GM12891 (cell line): Measurements from ENCODE around the gene DENND1A.

Experiments
- DNase-seq: peaks from one replicate; pipeline ENCODE4 v3.0.0; 2011; ENCODE audit warnings: low spot score; ENCODE audit not compliant: insufficient read length
- FAIRE-seq: peaks from 2 replicates; lab custom pipeline; 2011; peaks lifted over from hg19 to GRCh38; lab: Jason Lieb, UNC
- PAX5 ChIP-seq: IDR thresholded peaks from 2 replicates; pipeline ENCODE4 v1.6.1; 2011; ENCODE audit warnings: low read length, moderate library complexity, mild to moderate bottlenecking; ENCODE audit not compliant: insufficient read depth, severe bottlenecking
- POLR2A ChIP-seq: IDR thresholded peaks from 2 replicates; pipeline ENCODE4 v1.6.1; 2011; ENCODE audit warnings: low read depth, low read length, control low read depth
- POLR2AphosphoS5 ChIP-seq: IDR thresholded peaks from 2 replicates; pipeline ENCODE4 v1.6.1; 2011; ENCODE audit warnings: low read depth, low read length, control low read depth
- POU2F2 ChIP-seq: IDR thresholded peaks from 2 replicates; pipeline ENCODE4 v1.6.1; 2011; ENCODE audit warnings: low read depth, mild to moderate bottlenecking, control low read depth, low read length, moderate library complexity
- SPI1 ChIP-seq: IDR thresholded peaks from 2 replicates; pipeline ENCODE4 v1.6.1; 2011; ENCODE audit warnings: low read depth, low read length, control low read depth
- TAF1 ChIP-seq: IDR thresholded peaks from 2 replicates; pipeline ENCODE4 v1.6.1; 2011; ENCODE audit warnings: low read depth, low read length, control low read depth

DENND1A gene

DNA sequence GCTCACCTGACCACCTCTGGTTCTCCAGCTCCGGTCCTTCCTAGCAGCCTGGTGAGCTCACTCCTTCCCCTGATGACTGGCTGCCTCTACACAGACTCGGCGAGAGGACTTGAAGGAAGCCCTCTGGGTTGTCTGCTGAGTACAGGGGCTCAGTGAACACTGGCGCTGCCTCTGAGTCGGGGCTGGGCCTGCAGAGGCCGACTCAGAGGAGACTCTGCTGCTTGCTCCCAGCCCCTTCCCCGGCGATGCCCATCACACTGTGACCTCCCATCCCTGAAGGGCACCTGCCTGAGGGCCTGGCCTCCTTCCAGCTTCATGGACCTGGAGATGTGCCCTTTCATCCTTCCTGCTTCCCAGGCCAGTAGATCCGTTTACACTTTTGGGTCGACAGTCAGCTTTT lies 551.9 kb downstream of the DENND1A start:
- no peak for FAIRE-seq
- no peak for DNase-seq
- no peak for TF ChIP-seq SPI1
- no peak for TF ChIP-seq PAX5
- TF ChIP-seq POLR2AphosphoS5, result no peak

DNA sequence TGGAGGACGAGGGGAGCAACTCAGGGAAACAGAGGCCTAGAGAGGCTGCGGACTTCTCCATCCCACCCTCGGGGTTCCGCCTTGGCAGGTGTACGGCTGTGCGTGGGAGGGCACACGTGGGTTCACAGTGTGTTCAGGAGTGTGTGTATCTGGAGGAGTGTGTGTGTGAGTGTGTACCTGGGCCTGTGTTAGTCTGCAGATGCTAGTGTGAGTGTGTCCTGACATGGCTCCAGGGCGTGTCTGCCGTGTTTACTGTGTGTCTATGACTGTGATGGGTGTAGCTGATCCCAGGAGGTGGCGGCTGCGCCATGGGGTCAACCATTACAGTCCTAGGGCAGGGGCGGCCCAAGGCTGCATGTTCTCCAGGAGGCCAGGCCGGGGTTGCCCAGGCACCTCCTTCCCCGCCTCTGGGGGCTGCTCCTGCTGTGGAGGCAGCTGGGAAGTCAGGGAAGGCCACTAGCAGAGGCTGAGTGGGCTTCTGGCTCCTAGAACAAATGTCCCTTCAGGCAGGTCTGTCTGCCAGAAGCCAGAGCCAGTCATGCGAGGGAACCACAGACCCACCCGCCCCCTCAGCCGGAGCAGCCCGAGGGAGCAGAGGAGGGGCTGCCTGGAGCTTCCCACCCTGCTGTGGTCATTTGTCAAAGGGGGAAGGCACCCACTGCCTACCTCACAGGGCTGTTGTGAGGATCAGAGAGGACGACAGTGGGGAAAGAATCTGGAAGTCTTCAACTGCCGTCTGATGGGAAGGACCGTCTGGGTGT lies 552.5 kb downstream of the DENND1A start:
- DNase-seq, result no peak
- no peak for FAIRE-seq
- TF ChIP-seq PAX5 (no peak), POU2F2 (no peak), SPI1 (no peak), POLR2AphosphoS5 (no peak), TAF1 (no peak), POLR2A (no peak; the same call in 1 of the 2 replicates)

DNA sequence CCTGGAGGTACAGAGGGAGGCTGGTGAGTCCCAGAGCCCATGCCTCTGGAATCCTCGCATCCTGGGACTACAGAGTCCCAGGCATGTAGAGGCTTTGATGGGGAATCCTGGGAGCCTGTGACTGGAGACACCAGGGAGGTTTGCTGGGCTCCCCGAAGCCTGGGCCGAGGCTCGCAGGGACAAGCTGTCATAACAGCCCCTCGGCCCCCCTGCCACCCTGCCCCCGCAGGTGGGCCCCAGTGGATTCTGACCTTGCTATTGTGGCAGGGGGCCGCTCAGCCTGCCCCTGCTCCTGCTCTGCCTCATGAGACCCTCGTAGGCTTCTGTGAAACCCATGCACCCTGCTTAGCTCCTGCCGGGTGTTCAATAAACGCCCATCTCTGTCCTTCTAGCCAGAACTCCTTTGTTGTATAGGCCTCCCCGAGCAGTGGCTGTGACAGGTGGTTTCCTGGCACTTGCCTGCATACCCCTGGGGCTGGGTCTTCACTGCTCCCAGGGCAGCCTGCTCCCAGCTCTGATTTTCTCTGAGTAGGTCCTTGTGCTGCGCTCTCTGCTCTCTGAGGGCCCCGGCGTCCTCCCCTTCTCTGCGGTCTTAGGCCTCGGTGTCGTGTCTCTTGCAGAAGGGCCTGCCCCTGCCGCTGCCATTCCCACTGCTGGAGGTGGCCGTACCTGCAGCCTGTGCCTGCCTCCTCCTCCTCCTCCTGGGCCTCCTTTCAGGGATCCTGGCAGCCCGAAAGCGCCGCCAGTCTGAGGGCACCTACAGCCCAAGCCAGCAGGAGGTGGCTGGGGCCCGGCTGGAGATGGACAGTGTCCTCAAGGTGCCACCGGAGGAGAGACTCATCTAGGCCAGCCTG lies 553.5 kb downstream of the DENND1A start:
- no peak for TF ChIP-seq PAX5
- no peak for TF ChIP-seq TAF1
- TF ChIP-seq POU2F2, result no peak
- no peak for TF ChIP-seq SPI1
- no peak for TF ChIP-seq POLR2A
- no peak for TF ChIP-seq POLR2AphosphoS5
- no peak for FAIRE-seq

GRCh38 chr9:123375469-123376132 lies 554.3 kb downstream of the DENND1A start:
- FAIRE-seq, result no peak
- TF ChIP-seq SPI1, result no peak
- no peak for TF ChIP-seq PAX5
- TF ChIP-seq POLR2AphosphoS5, result no peak
- TF ChIP-seq POLR2A, result no peak
- TF ChIP-seq TAF1, result no peak
- no peak for TF ChIP-seq POU2F2
- no peak for DNase-seq

More for the DNA sequence above, 553.5 kb downstream of the DENND1A start:
- no peak for DNase-seq

- TF ChIP-seq POLR2A (no peak), SPI1 (no peak), TAF1 (no peak), POU2F2 (no peak), POLR2AphosphoS5 (no peak), PAX5 (no peak)
- no peak for DNase-seq
- no peak for FAIRE-seq
Observed at GRCh38 chr9:123373946-123374345, 556.0 kb downstream of the DENND1A start.

GRCh38 chr9:123373447-123373923 lies 556.4 kb downstream of the DENND1A start:
- no peak for TF ChIP-seq PAX5
- no peak for TF ChIP-seq POU2F2
- no peak for TF ChIP-seq POLR2AphosphoS5
- no peak for TF ChIP-seq SPI1
- TF ChIP-seq TAF1, result no peak
- TF ChIP-seq POLR2A, result no peak
- FAIRE-seq, result no peak
- DNase-seq, result no peak

DNA sequence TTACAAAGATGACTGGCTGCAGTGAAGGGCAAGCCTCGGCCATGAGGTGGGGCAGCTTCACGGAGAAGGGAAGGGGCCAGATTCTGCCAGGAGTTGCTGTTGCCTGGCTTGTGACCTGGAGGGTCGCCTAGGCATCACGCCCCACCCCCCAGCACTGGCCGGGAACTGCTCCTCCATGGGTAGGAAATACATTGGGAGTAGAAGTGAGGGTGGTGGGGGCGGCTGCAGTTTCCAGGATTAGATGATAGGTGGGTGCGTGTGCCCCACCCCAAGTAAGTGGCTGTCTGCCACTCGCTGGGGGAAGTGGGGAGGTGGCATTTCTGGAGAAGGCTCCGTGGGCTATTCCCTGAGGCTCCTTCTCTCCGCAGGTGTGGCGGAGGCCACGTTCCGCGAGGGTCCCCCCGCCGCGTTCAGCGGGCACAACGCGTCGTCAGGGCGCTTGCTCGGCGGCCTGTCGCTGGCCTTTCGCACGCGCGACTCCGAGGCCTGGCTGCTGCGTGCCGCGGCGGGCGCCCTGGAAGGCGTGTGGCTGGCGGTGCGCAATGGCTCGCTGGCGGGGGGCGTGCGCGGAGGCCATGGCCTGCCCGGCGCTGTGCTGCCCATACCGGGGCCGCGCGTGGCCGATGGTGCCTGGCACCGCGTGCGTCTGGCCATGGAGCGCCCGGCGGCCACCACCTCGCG lies 557.0 kb downstream of the DENND1A start:
- no peak for DNase-seq
- FAIRE-seq, result no peak
- no peak for TF ChIP-seq POLR2A
- no peak for TF ChIP-seq POLR2AphosphoS5
- no peak for TF ChIP-seq POU2F2
- TF ChIP-seq TAF1, result no peak
- TF ChIP-seq SPI1, result no peak
- TF ChIP-seq PAX5, result no peak

DNA sequence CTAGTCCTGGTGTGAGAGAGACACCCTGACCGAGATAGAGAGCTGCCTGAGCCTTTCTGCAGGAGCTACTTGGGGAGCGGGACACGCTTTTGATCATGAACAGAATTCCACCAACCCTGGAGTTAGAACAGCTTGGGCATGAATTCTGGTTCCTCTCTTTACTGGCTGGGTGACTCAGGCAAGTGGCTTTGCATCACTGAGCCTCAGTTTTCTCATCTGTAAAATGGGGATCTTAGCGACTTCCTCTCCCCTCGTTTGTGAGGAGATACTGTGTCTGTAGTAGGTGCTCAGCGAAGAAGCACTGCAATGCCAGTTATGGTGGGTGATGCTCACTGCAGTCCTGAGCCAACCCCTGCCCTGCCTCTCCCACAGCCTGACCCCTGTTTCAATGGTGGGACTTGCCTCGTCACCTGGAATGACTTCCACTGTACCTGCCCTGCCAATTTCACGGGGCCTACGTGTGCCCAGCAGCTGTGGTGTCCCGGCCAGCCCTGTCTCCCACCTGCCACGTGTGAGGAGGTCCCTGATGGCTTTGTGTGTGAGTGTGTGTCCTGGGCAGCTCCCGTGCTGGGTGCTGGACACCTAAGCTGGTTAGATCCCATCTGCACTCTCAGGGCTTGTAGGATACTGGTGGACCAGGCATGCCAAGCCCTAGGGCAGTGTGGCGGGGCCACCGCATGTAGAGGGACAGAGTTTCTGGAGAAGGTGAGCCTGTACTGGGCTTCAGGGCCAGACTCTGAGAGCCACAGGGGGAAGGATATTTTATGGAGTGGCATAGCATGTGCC lies 557.9 kb downstream of the DENND1A start:
- TF ChIP-seq TAF1, result no peak
- TF ChIP-seq POU2F2, result no peak
- no peak for TF ChIP-seq POLR2AphosphoS5
- TF ChIP-seq PAX5, result no peak
- no peak for TF ChIP-seq SPI1
- TF ChIP-seq POLR2A, result no peak
- DNase-seq (no peak), FAIRE-seq (no peak)
